Ectodermal cell (in vitro differentiated cells): Measurements from ENCODE around the gene CDK6.

ENCODE experiments used
- H3K27ac ChIP-seq: 2 replicates; pipeline ENCODE4 v1.7.0; 2013; ENCODE audit warnings: mild to moderate bottlenecking, low read depth, low read length; ENCODE audit not compliant: insufficient read depth, poor library complexity, severe bottlenecking
- H3K27me3 ChIP-seq: 2 replicates; pipeline ENCODE4 v1.7.0; 2013; ENCODE audit warnings: mild to moderate bottlenecking, low read length; ENCODE audit not compliant: insufficient read depth, control insufficient read depth, poor library complexity, severe bottlenecking
- H3K36me3 ChIP-seq: one replicate; pipeline ENCODE4 v1.7.0; 2013; ENCODE audit warnings: low read length; ENCODE audit not compliant: control insufficient read depth, insufficient read depth
- H3K4me1 ChIP-seq: one replicate; pipeline ENCODE4 v1.7.0; 2013; ENCODE audit warnings: low read length; ENCODE audit not compliant: control insufficient read depth, insufficient read depth
- H3K4me3 ChIP-seq: 2 replicates; pipeline ENCODE4 v1.7.0; 2013; ENCODE audit warnings: low read depth, low read length, control low read depth; ENCODE audit not compliant: insufficient read depth
- H3K9me3 ChIP-seq: 2 replicates; pipeline ENCODE4 v1.7.0; 2013; ENCODE audit warnings: mild to moderate bottlenecking, low read length, moderate library complexity; ENCODE audit not compliant: control insufficient read depth
- WGBS, 2 experiments: methylation state at CpG; one replicate each; pipeline ENCODE4 v1.1.7; 2013; ENCODE audit warnings: missing lambda C conversion rate in 2 of 2; 5-methylcytosine and 5-hydroxymethylcytosine counted together

CDK6 gene

DNA sequence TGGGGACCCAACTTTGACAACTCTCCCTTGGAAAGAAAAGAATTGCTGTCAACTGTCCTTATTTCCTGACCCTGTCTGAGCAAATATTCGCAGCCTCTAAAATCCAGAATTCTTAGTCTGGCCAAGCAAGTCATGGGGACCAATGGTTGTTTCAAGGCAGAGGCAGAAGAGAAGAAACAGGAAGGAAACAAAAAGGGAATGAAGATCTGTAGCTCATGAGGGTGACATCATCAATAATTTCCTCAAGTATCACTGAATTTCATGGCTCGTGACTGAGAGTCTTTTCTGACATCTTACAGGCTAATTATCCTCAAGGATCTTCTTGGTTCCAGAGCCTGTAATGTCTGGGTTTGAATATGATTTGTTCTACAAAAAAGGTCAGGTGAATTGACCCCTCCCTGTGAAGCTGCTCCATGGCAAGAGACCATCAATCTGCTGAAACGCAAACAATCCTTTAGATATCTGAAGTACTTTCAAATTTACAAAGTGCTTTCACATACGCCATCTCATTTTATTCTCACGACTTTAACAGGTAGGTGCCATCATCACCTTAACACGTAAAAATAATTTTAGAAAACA is 5.8 kb downstream of the CDK6 start:
- Histone ChIP-seq H3K4me3 (no peak overlapping the region), H3K27me3 (peaks cover 38% of the 10 kb centered on the region), H3K36me3 (no peaks in the 10 kb centered on the region), H3K9me3 (no peaks in the 10 kb centered on the region), H3K4me1 (peaks cover 9% of the 10 kb centered on the region), H3K27ac (no peak overlapping the region)
- 91% methylated on average over 6 of the region's 6 CpGs for WGBS, 2 experiments

DNA sequence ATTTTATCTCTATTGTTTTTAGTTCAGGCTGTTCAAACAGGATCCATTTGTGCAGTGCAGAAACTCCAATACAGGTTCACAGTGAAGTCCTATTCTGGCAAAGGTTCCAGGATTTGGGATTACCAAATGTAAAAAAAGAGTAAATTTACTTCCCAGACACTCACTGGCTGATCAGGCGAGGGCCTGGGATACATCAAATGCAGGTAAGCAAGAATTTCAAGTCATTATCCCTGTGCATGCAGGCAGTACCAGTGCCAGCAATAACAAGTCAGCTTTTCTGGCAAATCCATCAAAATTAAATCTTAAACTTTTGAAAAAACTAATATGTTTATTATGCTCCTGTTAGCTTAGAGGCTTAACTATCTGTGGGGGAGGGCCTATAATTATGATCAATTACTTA is 6.3 kb downstream of the CDK6 start:
- peaks cover 9% of the 10 kb centered on the region for H3K4me1 ChIP-seq
- no peaks in the 10 kb centered on the region for H3K36me3 ChIP-seq
- peaks cover 33% of the 10 kb centered on the region for H3K27me3 ChIP-seq
- H3K4me3 ChIP-seq: no peak overlapping the region
- H3K9me3 ChIP-seq: no peaks in the 10 kb centered on the region
- 91 to 95% methylated on average over 1 of the region's 1 CpG for WGBS, 2 experiments
- H3K27ac ChIP-seq: no peak overlapping the region

DNA sequence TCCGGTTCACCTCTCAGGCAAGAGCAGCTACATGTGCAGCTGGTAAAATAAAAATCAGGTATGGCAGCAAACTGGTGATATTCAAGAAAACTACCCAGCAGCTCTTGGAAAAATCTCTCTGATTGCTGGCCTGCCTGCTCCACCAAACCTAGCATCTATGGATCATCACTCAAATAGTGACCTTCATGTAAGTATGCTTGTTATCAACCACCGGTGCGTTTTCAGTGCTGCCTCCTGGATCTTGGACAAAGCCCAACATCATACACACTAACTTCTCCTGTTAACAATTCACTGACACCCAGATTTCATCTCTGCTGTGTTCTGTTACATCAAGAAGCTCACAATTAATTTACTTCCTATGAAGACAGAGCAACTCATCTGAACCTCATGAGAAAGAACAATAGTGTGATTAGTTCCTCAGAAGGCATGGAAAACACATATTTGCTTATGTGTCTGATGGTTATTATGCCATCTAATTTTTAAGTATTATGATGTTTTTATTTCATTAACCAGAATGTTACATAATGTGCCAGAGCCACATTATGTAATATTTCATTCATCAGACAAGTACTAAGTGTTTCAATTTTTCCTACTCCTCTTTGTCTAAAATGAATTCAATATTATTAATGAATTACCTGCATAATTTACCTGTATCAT is 8.8 kb downstream of the CDK6 start:
- H3K9me3 ChIP-seq: no peaks in the 10 kb centered on the region
- peaks cover 14% of the 10 kb centered on the region for H3K27me3 ChIP-seq
- WGBS, 2 experiments: 90 to 96% methylated on average over 3 of the region's 3 CpGs
- H3K36me3 ChIP-seq: no peaks in the 10 kb centered on the region
- H3K4me1 ChIP-seq: peaks cover 9% of the 10 kb centered on the region
- no peak overlapping the region for H3K27ac ChIP-seq
- no peak overlapping the region for H3K4me3 ChIP-seq

DNA sequence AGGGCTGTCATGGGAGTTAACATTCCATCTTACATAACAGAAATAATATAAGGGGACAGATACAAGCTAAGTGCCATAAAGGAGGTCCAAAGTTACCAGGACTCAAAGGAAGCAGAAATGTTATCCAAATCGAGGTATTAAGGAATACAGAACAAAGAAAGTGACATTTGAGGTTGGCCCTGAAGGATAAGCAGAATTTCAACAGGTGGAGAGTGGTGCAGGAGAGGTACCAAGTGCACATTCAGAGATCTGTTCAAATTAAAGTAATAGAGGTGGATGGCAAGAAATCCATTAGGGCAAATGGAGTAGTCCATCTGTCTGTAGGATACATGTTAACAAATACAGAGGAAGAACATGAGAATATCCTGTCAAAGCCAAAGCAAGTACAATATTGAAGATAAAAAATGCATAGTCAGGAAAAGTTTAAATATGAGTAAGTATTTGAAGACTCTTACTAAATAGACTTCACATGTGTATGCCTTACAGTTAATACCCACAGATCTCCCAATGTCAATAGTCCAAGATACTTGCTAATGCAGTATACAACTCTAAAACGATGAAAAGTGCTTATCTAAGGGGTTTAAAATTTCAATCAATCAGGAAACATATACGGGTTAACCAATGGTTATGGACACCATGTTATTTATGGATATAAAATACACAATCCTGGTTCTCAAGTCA is 10.0 kb downstream of the CDK6 start:
- Histone ChIP-seq H3K27me3 (peaks cover 2% of the 10 kb centered on the region), H3K4me3 (no peak overlapping the region), H3K36me3 (no peaks in the 10 kb centered on the region), H3K27ac (no peak overlapping the region), H3K4me1 (peaks cover 3% of the 10 kb centered on the region), H3K9me3 (no peaks in the 10 kb centered on the region)
- 95 to 97% methylated on average over 2 to 3 of the region's 3 CpGs for WGBS, 2 experiments

DNA sequence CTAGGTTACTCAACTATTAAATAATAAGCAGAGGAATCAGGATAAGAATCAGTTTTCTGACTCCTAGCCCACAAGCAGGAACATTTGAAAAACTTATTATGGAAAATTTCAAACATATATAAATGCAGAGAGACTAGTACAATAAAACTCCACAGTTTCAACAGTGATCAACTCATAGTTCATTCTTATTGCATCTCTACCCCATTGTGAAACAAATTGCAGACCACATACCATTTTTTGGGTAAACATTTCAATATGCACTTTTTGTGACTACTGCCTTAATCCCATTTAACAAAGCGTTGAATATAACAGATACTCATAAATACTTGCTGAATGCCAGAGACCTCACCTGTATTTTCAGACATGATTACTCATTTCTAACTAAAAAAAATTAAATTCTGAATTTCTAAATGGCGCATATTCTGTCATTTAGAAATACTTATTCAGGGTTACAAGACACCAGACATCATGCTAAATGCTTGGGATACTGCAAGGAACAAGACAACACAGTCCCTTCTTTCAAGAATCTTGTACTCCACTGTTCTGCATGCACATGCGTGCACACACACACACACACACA is 11.4 kb downstream of the CDK6 start:
- Histone ChIP-seq H3K27me3 (no peaks in the 10 kb centered on the region), H3K4me1 (no peaks in the 10 kb centered on the region), H3K36me3 (no peaks in the 10 kb centered on the region), H3K9me3 (no peaks in the 10 kb centered on the region), H3K4me3 (no peak overlapping the region), H3K27ac (no peak overlapping the region)
- 86 to 91% methylated on average over 2 to 3 of the region's 3 CpGs for WGBS, 2 experiments

DNA sequence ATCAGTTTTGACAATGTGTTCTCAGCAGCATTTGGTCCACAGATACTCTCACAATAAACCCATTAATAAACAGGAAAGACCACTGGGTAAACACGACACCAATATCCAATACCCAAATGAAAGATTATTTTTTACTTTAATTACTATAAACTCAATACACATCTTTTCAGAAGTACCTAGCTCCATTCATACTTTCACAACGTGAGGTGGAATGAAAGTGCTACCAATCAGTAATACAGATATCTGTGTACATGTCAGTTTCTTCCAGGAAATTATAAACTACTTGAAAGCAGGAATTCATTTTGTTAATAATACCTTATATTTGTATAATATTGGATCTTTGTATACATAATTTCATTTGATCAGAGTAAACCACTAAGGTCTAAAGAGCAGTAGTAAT is 11.9 kb downstream of the CDK6 start:
- Histone ChIP-seq H3K4me1 (no peaks in the 10 kb centered on the region), H3K27me3 (no peaks in the 10 kb centered on the region), H3K9me3 (no peaks in the 10 kb centered on the region), H3K36me3 (no peaks in the 10 kb centered on the region), H3K4me3 (no peak overlapping the region), H3K27ac (no peak overlapping the region)
- WGBS, 2 experiments: 85 to 90% methylated on average over 1 to 2 of the region's 2 CpGs

DNA sequence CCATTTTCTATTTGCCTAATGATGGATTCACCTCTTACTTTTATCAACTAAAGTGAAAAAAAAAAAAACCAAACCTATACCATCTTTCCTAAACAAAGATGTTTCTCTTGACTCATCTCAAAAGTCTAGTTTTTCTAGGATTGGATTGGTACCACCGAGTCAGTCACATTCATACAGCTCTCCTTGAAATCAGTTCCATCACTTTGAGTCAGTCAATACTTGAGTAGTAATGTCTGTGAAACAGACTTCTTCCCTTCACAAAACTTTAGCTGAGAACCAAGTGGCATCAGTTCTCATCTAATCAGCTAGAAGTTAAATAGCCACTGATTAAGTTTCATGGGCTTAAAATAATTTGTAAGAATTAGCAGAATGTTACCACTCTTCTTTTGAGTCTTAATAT is 13.3 kb downstream of the CDK6 start:
- WGBS, 2 experiments: 93 to 100% methylated on average over 1 of the region's 1 CpG

DNA sequence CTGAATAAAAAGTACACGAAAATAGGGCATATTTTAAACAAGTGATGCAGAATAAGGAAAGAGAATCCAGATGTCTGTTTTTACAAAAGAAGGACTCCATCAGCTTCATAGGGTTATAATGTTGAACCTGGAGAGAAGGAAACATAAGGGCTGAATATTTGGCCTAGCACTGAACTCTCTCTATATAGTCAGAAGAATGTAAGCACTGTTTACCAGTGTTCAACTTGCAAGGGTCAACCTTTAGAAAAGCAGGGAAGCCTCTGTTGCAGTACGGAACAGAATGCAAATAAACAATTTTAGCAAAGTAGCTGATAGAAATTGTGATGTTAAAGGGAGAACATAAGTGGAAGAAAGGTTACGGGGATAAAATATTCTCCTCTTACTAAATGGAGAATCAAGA is 16.2 kb downstream of the CDK6 start:
- Histone ChIP-seq H3K36me3 (no peaks in the 10 kb centered on the region), H3K4me1 (no peaks in the 10 kb centered on the region), H3K9me3 (no peaks in the 10 kb centered on the region), H3K27ac (no peak overlapping the region), H3K27me3 (no peaks in the 10 kb centered on the region), H3K4me3 (no peak overlapping the region)
- 93 to 97% methylated on average over 2 to 3 of the region's 3 CpGs for WGBS, 2 experiments

More for the DNA sequence above, 13.3 kb downstream of the CDK6 start:
- Histone ChIP-seq H3K4me3 (no peak overlapping the region), H3K4me1 (no peaks in the 10 kb centered on the region), H3K36me3 (no peaks in the 10 kb centered on the region), H3K9me3 (no peaks in the 10 kb centered on the region), H3K27me3 (no peaks in the 10 kb centered on the region), H3K27ac (no peak overlapping the region)

DNA sequence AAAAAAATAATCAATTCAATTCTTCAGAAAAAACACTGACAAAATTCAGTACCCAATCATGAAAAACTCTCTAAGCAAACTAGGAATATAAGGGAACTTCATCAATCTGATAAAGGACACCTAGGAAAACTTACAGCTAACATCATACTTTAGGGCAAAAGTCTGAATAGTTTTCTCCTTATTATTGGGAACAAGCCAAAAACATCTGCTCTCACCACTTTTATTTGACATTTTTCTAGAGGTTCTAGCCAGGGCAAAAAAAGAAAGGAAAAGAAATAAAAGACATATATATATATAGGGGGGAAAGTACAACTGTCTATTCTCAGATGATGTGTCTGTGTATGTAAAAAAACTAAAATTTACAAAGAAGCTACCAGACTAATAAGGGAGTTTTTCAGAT is 19.0 kb downstream of the CDK6 start:
- Histone ChIP-seq H3K27ac (no peak overlapping the region), H3K9me3 (no peaks in the 10 kb centered on the region), H3K4me3 (no peak overlapping the region), H3K27me3 (no peaks in the 10 kb centered on the region), H3K36me3 (no peaks in the 10 kb centered on the region), H3K4me1 (no peaks in the 10 kb centered on the region)

DNA sequence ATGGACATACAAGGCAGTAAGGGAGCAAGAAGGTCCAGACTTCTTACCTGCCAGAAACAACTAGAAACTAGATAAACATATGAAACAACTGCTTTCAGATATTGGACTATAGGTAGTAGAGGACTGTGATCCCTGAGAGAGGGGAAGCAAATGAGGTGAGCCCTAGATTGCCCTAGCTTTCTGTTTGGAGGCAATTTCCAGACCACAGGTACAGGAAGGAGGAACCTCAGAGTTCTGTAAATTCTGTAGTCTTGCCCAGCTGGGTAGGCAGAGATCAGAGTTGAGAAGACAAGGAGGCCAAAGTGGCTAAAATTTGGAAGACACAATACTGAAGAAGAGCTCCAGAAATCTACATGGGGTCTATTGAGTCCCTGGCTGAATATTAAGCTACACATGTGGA is 21.0 kb downstream of the CDK6 start:
- no peak overlapping the region for H3K4me3 ChIP-seq
- no peaks in the 10 kb centered on the region for H3K9me3 ChIP-seq
- no peak overlapping the region for H3K27ac ChIP-seq
- H3K27me3 ChIP-seq: no peaks in the 10 kb centered on the region
- H3K4me1 ChIP-seq: no peaks in the 10 kb centered on the region
- no peaks in the 10 kb centered on the region for H3K36me3 ChIP-seq
